Esophagus squamous epithelium (tissue), 5 donors: ENCODE measurements around the gene LTK. TPM values are rescaled to one million over a fixed set of nuclear protein-coding genes. Genes with fewer than 3 reads are reported as not detected.

Experiments used
- DNase-seq: peaks from one replicate; lab custom pipeline; 2025; lab: John Stamatoyannopoulos, UW
- H3K27ac ChIP-seq, 4 donors: fragments of 200-600 bp; sonication (generic); one replicate each; pipeline ENCODE4 v1.5.1; 2016 to 2019; ENCODE audit warnings: mild to moderate bottlenecking in 1 of 4
- H3K27me3 ChIP-seq, 4 donors: fragments of 200-600 bp; sonication (generic); 1 replicate in 3 of 4; 2 replicates in 1 of 4; pipeline versions ENCODE4 v1.5.1 to v1.6.0; 2017 to 2021; ENCODE audit warnings: antibody characterized with exemption in 1 of 4
- H3K36me3 ChIP-seq, 3 donors: fragments of 200-600 bp; sonication (generic); one replicate each; pipeline ENCODE4 v1.5.1; 2016 to 2019
- H3K4me1 ChIP-seq, 3 donors: fragments of 200-600 bp; sonication (generic); one replicate each; pipeline ENCODE4 v1.5.1; 2017 to 2019
- H3K4me3 ChIP-seq, 4 donors: fragments of 200-600 bp; sonication (generic); 1 replicate in 3 of 4; 2 replicates in 1 of 4; pipeline ENCODE4 v1.5.1; 2016 to 2019; ENCODE audit warnings: mild to moderate bottlenecking in 2 of 4, moderate library complexity in 1 of 4
- H3K9me3 ChIP-seq, 3 donors: fragments of 200-600 bp; sonication (generic); one replicate each; pipeline ENCODE4 v1.5.1; 2016 to 2019
- POLR2A ChIP-seq, 4 donors: fragments of 450-650 bp; IDR thresholded peaks; one replicate each; pipeline ENCODE4 v1.6.1; 2017; ENCODE audit warnings: antibody characterized with exemption in 4 of 4, mild to moderate bottlenecking in 4 of 4, moderate library complexity in 3 of 4
- WGBS, 2 donors: methylation state at CpG; one replicate each; pipeline ENCODE4 v1.1.5; 2018; 5-methylcytosine and 5-hydroxymethylcytosine counted together
- intact Hi-C: fragments of 100-400 bp; cut with DNase I; formaldehyde crosslinking; loops from one replicate; pipeline ENCODE4 v1.15.0; 2022
- total RNA-seq, 4 donors: library from RNA; depleted of rRNA; stranded (reverse); fragments of >200 nt; gene quantifications; one replicate each; pipeline ENCODE4 v1.1.0, GENCODE V29; 2016
- TF ChIP-seq, protein P1 (sequence below), 6 experiments: fragments of 450-650 bp in 4 of 6; fragments of 200-600 bp in 2 of 6; sonication (generic) in 2 of 6; IDR thresholded peaks; one replicate each; pipeline ENCODE4 v1.5.1; 2016 to 2019; ENCODE audit warnings: antibody characterized with exemption in 6 of 6, mild to moderate bottlenecking in 4 of 6, moderate library complexity in 4 of 6
- donor health status: DM: yes; HTN: yes; CAD: no.

LTK gene
- total RNA-seq, 4 donors from 2014 or later, result 0.38 to 0.82 TPM; not detected in 2

DNA sequence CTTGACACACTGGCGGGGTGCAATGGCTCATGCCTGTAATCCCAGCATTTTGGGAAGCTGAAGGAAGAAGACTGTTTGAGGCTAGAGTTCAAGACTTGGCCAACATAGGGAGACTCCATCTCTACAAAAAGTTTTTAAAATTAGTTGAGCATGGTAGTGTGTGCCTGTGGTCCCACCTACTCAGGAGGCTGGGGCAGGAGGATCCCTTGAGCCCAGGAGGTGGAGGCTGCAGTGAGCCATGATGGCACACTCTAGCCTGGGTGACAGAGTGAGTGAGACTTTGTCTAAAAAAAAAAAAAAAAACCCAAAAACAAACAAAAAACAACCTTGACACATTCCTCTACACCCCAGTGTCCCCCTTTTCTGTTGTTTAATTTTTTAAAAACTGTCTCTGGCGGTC lies 24.0 kb downstream of the LTK start:
- no peak for DNase-seq
- Histone ChIP-seq H3K4me3 (no peak overlapping the region), H3K27ac (no peak overlapping the region), H3K4me1 (peaks cover 14 to 22% (median 21%) of the 10 kb centered on the region in 3 donors), H3K9me3 (no peaks in the 10 kb centered on the region), H3K36me3 (no peaks in the 10 kb centered on the region), H3K27me3 (peaks cover under 1 to 73% (median 11%) of the 10 kb centered on the region in 4 donors)
- intact Hi-C loops, result no loop called here
- no peak for TF ChIP-seq POLR2A (IDR thresholded peaks at IDR 0.05)
- TF ChIP-seq, protein P1, sequence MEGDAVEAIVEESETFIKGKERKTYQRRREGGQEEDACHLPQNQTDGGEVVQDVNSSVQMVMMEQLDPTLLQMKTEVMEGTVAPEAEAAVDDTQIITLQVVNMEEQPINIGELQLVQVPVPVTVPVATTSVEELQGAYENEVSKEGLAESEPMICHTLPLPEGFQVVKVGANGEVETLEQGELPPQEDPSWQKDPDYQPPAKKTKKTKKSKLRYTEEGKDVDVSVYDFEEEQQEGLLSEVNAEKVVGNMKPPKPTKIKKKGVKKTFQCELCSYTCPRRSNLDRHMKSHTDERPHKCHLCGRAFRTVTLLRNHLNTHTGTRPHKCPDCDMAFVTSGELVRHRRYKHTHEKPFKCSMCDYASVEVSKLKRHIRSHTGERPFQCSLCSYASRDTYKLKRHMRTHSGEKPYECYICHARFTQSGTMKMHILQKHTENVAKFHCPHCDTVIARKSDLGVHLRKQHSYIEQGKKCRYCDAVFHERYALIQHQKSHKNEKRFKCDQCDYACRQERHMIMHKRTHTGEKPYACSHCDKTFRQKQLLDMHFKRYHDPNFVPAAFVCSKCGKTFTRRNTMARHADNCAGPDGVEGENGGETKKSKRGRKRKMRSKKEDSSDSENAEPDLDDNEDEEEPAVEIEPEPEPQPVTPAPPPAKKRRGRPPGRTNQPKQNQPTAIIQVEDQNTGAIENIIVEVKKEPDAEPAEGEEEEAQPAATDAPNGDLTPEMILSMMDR (IDR thresholded peaks at IDR 0.05), result no peak
- WGBS, 2 donors, result 89 to 96% methylated on average over 2 of the region's 2 CpGs

DNA sequence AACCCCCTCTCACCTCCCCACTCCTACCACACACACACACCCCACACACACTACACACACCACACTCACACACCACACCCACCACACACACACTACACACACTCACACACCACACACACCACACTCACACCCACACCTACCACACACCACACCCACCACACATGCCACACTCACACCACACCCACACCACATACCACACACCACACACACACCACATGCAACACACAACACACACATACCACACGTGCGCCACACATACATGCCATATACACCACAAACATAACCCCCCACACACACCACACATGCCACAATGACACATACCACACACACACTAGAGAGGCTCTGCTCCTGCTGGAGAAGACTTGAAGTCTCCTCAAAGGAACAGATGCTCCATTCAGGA lies 25.8 kb downstream of the LTK start:
- DNase-seq, result no peak
- no peak overlapping the region for H3K27ac ChIP-seq
- no peak overlapping the region for H3K4me3 ChIP-seq
- 86 to 95% methylated on average over 2 of the region's 2 CpGs for WGBS, 2 donors
- peaks cover 0 to 55% (median 4%) of the 10 kb centered on the region in 4 donors for H3K27me3 ChIP-seq
- TF ChIP-seq POLR2A (IDR thresholded peaks at IDR 0.05), result no peak
- TF ChIP-seq, protein P1 (IDR thresholded peaks at IDR 0.05), result no peak
- intact Hi-C loops, result no loop called here
- no peaks in the 10 kb centered on the region for H3K9me3 ChIP-seq
- peaks cover 5 to 6% (median 6%) of the 10 kb centered on the region in 3 donors for H3K4me1 ChIP-seq
- H3K36me3 ChIP-seq, result peaks cover 0 to 11% (median 0%) of the 10 kb centered on the region in 3 donors

- no peaks in the 10 kb centered on the region for H3K9me3 ChIP-seq
- no peak overlapping the region for H3K27ac ChIP-seq
- H3K4me3 ChIP-seq, result no peak overlapping the region
- intact Hi-C loops, result no loop called here
- DNase-seq, result no peak
- H3K36me3 ChIP-seq, result peaks cover 0 to 15% (median 2%) of the 10 kb centered on the region in 3 donors
- 65 to 66% methylated on average over 6 to 8 of the region's 9 CpGs for WGBS, 2 donors
- peaks cover under 1 to 2% (median 1%) of the 10 kb centered on the region in 3 donors for H3K4me1 ChIP-seq
- TF ChIP-seq, protein P1 (IDR thresholded peaks at IDR 0.05), result no peak
- TF ChIP-seq POLR2A (IDR thresholded peaks at IDR 0.05), result no peak
- peaks cover 0 to 51% (median 4%) of the 10 kb centered on the region in 4 donors for H3K27me3 ChIP-seq
Measured at GRCh38 chr15:41487381-41487780, 26.2 kb downstream of the LTK start.

DNA sequence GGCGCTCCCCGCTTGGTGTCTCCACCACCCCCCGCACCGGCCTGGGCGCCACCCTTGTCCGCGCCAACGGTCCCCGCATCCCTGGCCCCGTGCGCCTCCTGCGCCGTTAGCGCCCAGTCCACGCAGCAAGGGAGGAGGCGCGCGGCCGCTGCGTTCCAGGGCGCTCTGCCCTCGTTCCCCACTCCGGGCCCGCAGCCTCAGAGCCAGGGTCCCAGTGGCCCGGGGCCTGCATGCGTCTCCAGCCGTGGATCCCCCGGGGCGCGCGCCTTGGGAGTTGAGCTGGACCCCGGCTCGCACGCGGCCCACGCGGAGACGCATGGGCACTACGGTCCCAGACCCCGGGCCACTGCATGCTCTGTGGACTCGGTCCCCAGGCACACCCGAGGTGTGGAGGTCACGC lies 27.3 kb downstream of the LTK start:
- H3K36me3 ChIP-seq, result peaks cover 0 to 26% (median 13%) of the 10 kb centered on the region in 3 donors
- intact Hi-C loops, result no loop called here
- 80 to 89% methylated on average over 1 to 23 of the region's 43 CpGs for WGBS, 2 donors
- no peaks in the 10 kb centered on the region for H3K4me1 ChIP-seq
- no peak overlapping the region for H3K4me3 ChIP-seq
- H3K27me3 ChIP-seq, result peaks cover 0 to 40% (median 4%) of the 10 kb centered on the region in 4 donors
- TF ChIP-seq POLR2A (IDR thresholded peaks at IDR 0.05), result no peak
- TF ChIP-seq, protein P1 (IDR thresholded peaks at IDR 0.05), result no peak
- DNase-seq, result no peak
- no peaks in the 10 kb centered on the region for H3K9me3 ChIP-seq
- no peak overlapping the region for H3K27ac ChIP-seq

GRCh38 chr15:41484937-41485625 lies 28.5 kb downstream of the LTK start:
- peaks cover 0 to 30% (median 0%) of the 10 kb centered on the region in 4 donors for H3K27me3 ChIP-seq
- intact Hi-C loops, result no loop called here
- no peaks in the 10 kb centered on the region for H3K9me3 ChIP-seq
- no peak overlapping the region for H3K4me3 ChIP-seq
- 76 to 87% methylated on average over 5 to 7 of the region's 11 CpGs for WGBS, 2 donors
- TF ChIP-seq POLR2A (IDR thresholded peaks at IDR 0.05), result no peak
- TF ChIP-seq, protein P1 (IDR thresholded peaks at IDR 0.05), result no peak
- H3K36me3 ChIP-seq, result peaks cover 10 to 38% (median 21%) of the 10 kb centered on the region in 3 donors
- no peak overlapping the region for H3K27ac ChIP-seq
- DNase-seq, result no peak
- H3K4me1 ChIP-seq, result no peaks in the 10 kb centered on the region
